Stimulated activated naive CD8-positive, alpha-beta T cell treated with anti-CD3 and anti-CD28 coated beads, Interleukin-15, Interleukin-2, amounts not matched to agents 100 U/mL and 50 U/mL, for 24 hours (primary cell): ENCODE results near the gene CFAP157.

Experiments used
- ATAC-seq: fragments of 150-1000 bp; cut with Tn5 transposase; one replicate; pipeline ENCODE4 v1.10.0; 2021
- DNase-seq: peaks from one replicate; pipeline ENCODE4 v3.0.0; 2021

The CFAP157 gene

GRCh38 chr9:127706836-127707241 lies at the start of gene CFAP157:
Gene CFAP157, plus strand, starts transcription at chr9:127706988. Its CDS starts 44 bp downstream, at chr9:127707032.
- DNase-seq (no peak), ATAC-seq (no peak)

GRCh38 chr9:127658428-127658827 lies 48.4 kb upstream of the CFAP157 start:
- ATAC-seq, result no peak
- DNase-seq, result no peak

GRCh38 chr9:127660886-127661741 lies 45.7 kb upstream of the CFAP157 start:
- DNase-seq, result no peak
- ATAC-seq, result no peak

GRCh38 chr9:127662617-127663016 lies 44.2 kb upstream of the CFAP157 start:
- ATAC-seq, result no peak

GRCh38 chr9:127664324-127664677 lies 42.5 kb upstream of the CFAP157 start:
- DNase-seq (no peak), ATAC-seq (no peak)

More at GRCh38 chr9:127662617-127663016, 44.2 kb upstream of the CFAP157 start:
- no peak for DNase-seq

GRCh38 chr9:127664678-127665507 lies 41.9 kb upstream of the CFAP157 start:
- DNase-seq (no peak), ATAC-seq (no peak)

GRCh38 chr9:127667127-127667844 lies 39.5 kb upstream of the CFAP157 start:
- ATAC-seq (no peak), DNase-seq (no peak)

GRCh38 chr9:127667906-127668305 lies 38.9 kb upstream of the CFAP157 start:
- no peak for ATAC-seq
- no peak for DNase-seq

GRCh38 chr9:127673234-127673633 lies 33.6 kb upstream of the CFAP157 start:
- ATAC-seq, result no peak
- no peak for DNase-seq

- no peak for ATAC-seq
- no peak for DNase-seq
Observed at GRCh38 chr9:127676638-127677037, 30.1 kb upstream of the CFAP157 start.

GRCh38 chr9:127679506-127679905 lies 27.3 kb upstream of the CFAP157 start:
- no peak for DNase-seq

GRCh38 chr9:127680226-127680625 lies 26.6 kb upstream of the CFAP157 start:
- DNase-seq (no peak), ATAC-seq (no peak)

More at GRCh38 chr9:127679506-127679905, 27.3 kb upstream of the CFAP157 start:
- no peak for ATAC-seq

GRCh38 chr9:127680846-127681245 lies 25.9 kb upstream of the CFAP157 start:
- ATAC-seq, result no peak

GRCh38 chr9:127682351-127683136 lies 24.2 kb upstream of the CFAP157 start:
- ATAC-seq, result no peak
- no peak for DNase-seq

More at GRCh38 chr9:127680846-127681245, 25.9 kb upstream of the CFAP157 start:
- no peak for DNase-seq

GRCh38 chr9:127683723-127684122 lies 23.1 kb upstream of the CFAP157 start:
- ATAC-seq, result no peak
- no peak for DNase-seq

GRCh38 chr9:127684576-127684975 lies 22.2 kb upstream of the CFAP157 start:
- DNase-seq (no peak), ATAC-seq (no peak)

- ATAC-seq (no peak), DNase-seq (no peak)
Observed at GRCh38 chr9:127686461-127687393, 20.1 kb upstream of the CFAP157 start.

- DNase-seq, result no peak
- ATAC-seq, result no peak
Observed at GRCh38 chr9:127689329-127690000, 17.3 kb upstream of the CFAP157 start.

GRCh38 chr9:127690735-127691134 lies 16.1 kb upstream of the CFAP157 start:
- DNase-seq, result no peak
- ATAC-seq, result no peak

- DNase-seq (no peak), ATAC-seq (no peak)
Observed at GRCh38 chr9:127692071-127692470, 14.7 kb upstream of the CFAP157 start.
